ENCODE data around the gene ADGRL3.
"Not testable (repeated sequence)": the region's sequence is repeated elsewhere in the genome, so short reads cannot be mapped to it uniquely, and the experiment has no call there.

The ADGRL3 gene

DNA sequence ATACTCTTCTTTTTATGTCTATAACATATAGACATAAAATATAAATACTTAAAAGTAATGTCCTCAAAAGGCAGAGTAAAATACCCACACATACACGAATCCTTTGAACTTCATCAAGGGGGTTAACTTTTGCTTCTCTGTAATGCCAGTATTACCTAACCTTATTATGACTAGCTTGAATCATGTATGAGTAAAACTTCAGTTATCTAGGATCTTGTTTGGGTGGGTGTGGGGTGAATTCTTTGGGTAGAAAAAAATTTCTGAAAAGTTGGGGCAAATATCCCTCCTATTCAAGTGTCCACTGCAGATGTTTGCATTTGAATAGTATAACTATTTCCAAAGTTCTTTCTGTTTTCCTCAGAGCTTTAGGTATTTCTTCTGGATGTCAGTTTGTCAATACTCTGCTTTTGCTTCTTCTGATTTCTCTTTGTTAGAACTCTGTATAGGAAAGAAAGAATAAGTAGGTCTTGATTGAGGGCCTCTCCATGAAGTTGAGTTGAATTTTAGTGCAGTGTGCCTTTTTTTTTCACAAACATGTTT is 173.8 kb downstream of the ADGRL3 start:
- no peak for DNase-seq

DNA sequence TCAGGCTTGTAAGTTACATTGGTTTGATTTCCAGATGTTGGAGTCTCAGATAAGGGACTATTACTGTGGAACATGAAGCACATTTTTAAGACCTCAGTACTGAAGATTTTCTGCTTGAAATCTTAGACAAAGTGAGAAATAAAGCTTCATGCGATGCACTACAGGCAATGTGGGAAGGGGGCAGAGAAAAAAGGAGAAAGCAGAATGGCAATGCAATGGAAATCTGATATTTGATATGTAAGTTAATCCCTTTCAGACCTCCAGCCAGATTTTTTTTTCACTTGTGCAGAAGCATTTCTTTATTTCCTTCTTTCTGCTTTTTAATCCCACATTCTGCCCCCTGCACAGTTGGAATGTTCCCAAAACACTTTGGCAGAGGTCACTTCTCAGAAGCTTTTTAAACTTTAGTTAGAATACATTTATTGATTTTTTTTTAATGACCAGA is 174.3 kb downstream of the ADGRL3 start:
- no peak for DNase-seq

- DNase-seq, result no peak
Observed at GRCh38 chr4:61375301-61375700, 175.2 kb downstream of the ADGRL3 start.

DNA sequence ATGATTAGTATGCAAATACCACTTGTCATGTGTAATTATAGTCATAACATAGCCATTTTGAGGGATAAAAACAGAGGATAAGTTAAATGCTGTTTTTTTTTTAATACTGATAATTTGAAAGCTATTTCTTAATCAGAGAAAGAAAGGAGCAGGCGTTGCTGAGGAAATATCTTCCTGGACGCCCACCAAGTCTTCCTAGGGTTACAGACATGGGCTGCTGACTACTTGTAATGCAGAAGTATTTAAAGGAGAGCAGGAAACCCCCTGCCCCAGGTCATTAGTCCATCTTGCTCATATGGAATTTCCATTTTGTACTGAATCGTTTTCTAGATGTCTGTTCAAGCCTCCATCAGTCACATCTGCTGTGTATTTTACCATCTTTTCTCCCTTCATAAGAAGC is 176.2 kb downstream of the ADGRL3 start:
- no peak for DNase-seq

- no peak for DNase-seq
Observed at GRCh38 chr4:61379406-61379805, 179.3 kb downstream of the ADGRL3 start.

GRCh38 chr4:61380865-61381264 is 180.7 kb downstream of the ADGRL3 start:
- DNase-seq, result no peak

DNA sequence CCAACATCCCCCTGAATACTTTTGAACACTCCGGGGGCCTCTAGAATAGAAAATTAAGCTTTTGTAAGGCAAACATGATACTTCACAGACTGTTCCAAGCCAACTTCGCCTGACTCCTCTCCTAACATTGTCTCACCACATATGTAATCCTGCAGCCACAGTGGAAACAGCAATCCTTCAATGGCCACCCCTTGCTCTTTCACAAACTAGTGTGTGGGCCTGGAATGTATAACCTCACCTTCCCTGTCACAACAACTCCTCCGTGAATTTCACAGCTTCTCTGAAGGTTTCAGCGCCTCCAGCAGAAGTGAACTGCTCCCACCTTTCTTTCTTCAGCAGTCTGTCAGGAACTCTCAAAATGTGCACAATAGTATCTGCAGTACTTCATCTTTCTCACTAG is 185.1 kb downstream of the ADGRL3 start:
- no peak for DNase-seq

DNA sequence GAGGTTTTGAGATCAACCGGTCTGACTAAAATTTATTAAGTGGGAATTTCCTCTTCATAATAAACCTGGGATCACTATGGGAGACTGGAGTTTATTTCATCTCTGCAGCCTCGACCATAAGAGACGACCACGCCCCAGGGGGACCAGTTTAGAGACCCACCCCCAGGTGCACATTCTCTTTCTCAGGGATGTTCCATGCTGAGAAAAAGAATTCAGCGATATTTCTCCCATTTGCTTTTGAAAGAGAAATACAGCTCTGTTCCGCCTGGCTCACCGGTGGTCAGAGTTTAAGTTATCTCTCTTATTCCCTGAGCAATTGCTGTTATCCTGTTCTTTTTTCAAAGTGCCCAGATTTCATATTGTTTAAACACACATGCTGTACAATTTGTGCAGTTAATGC is 187.2 kb downstream of the ADGRL3 start:
- DNase-seq, result not testable (repeated sequence)

GRCh38 chr4:61389640-61390039 is 189.5 kb downstream of the ADGRL3 start:
- DNase-seq, result no peak

DNA sequence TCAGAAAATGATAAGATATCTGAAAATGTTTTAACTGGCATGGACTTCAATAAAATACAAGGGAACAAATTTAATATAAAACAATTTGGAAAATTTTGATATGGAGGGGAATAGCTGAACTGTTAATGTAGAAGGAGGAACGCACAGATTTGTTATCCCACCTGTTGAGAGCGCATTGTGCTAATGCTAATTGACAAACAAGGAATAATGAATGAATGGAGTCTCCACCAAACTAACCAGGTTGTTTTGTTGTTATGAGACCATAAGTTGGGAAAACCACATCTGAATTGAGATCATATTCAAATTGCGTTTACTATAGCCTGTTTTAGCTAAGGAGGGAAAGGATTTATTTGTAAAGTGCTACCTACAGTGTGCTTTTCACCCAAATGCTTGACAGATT is 195.6 kb downstream of the ADGRL3 start:
- no peak for DNase-seq

DNA sequence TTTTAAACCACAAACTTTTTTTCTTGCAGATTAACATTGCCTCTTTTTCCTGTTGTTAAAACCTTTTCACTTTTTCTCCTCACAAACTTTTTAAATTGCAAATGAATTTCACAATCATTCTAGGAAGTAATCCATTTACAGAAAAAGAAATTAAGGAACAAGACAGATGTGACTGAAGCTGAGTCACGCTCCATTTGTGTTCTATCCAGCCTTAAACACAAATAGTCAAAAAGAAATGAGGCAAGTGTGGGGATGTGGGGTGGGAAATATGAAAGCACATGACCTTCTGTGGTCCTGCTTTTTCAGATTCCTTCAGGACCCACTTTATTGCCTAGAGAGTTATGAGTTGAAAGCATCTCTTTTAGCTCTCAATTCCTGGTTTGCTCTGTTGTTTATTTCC is 197.0 kb downstream of the ADGRL3 start:
- DNase-seq, result no peak

- no peak for DNase-seq
Observed at GRCh38 chr4:61400439-61401038, 200.4 kb downstream of the ADGRL3 start.

GRCh38 chr4:61401771-61402170 is 201.6 kb downstream of the ADGRL3 start:
- no peak for DNase-seq

GRCh38 chr4:61405307-61405706 is 205.2 kb downstream of the ADGRL3 start:
- DNase-seq, result no peak

GRCh38 chr4:61406677-61407076 is 206.6 kb downstream of the ADGRL3 start:
- DNase-seq, result no peak

GRCh38 chr4:61407642-61408618 is 207.8 kb downstream of the ADGRL3 start:
- DNase-seq, result no peak

DNA sequence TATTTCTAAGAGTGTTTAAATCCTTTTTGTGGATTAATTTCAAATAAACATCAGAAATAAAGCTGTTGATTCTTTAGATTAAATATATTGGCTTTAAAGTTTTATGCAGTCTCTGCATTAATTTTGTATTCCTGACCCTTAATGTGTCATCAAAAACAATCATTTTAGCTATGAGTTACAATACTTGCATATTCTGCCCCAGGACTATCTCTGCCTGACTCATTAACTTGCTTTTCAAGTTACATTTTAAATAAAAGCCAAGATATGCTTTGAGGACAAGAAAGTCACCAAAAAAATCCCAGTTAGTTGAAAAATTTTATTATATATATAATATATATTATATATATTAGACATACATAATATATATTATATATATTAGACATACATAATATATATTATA is 208.7 kb downstream of the ADGRL3 start:
- DNase-seq, result no peak

- no peak for DNase-seq
Observed at GRCh38 chr4:61411241-61411640, 211.1 kb downstream of the ADGRL3 start.

DNA sequence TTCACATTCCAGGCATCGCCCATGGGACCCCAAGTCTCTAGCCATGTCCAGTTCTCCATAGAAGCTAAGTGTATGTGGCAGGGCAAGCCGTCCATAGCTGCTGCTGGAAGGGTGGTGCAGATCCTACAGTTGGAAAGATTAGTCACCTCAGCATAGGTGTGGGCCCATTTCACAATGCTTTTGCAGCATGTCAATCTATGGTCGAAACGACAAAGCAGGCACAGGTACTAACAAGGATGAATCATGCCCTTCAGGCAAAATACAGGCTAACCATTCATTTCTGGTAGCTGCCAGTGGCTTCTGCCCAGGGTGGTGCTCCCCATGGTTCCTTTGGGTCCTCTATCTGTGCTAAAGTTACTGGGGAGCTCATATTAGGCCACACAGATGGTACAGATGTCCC is 225.2 kb downstream of the ADGRL3 start:
- DNase-seq, result no peak

DNA sequence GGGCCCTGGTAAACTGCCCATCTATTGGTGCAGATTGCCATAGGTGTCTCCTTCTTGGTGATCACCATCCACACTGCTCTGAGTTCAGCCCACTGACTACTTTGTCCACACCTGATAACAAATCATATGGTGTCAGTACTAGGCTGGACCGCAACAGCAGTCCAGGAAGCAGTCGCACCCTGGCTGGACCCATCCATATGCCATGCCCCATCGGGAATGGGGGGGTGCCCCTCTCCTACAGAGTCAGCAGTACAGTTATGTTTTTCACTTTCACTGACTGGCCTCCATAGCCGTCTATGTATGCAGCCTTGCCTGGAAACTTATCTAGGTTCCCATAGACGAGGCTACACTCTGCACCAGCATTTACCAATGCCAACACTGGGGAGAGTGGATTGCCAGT is 226.1 kb downstream of the ADGRL3 start:
- no peak for DNase-seq

DNA sequence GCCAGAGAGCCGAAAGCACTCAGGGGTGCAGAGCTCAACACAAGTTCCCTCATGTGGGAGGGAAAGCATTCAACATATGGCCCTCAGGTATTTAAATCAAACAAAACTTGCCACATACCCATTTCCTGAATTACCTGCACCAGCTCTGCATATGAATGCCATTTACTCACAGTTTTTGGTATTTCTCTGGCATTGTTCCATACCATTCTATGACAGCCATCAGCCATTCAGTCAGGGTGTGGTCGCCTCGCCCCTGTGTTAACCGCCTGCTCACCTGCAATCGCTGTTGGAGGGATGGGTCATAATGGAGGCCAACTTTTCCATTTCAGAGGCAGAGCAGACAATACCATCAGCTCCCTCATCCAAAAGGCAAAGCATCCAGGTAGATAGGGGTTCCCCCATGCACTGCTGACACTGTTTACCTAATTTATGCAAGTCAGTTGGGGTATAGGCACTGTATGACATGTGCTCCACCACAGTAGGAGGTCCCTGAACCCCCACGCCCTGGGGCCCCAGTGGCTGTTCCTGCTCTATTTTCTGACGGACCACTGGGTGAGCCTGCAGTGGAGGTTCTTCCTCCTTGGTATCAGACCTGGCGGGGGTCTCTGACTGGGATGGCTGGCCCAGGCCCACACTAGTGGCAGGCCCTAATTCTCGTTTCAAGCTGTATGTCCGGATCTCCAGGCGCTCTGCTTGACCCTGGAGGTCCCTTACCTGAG is 227.1 kb downstream of the ADGRL3 start:
- no peak for DNase-seq

DNA sequence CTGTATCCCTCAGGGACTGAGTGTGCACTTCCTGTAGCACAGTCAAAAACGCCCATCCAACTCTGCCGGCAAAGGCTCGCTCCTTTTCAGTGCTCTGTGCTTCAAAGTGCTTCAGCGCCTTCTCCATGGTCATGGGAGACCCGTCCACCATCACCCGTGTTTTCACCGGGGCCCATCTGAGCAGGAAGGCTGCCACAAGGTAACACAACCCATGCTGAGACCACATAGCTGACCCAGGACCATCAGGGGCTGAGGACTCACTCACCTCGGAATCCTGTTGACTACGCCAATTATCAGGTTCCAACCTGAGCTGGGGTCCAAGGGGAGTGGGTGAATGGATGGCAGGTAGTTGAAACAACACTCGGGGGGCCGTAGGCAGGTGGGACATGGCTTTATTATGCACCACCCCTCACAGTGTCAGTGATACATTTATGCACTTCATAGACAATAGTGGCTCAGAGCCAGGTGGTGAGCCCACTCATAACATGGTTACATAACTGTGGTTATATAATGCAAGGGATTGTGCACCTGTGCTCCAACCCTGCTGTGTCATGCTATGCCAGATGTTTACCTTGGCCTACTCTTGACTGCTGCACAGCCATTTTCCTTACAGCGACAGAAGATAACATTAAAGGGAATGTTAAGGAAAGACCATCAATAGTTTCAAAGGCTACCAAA is 227.8 kb downstream of the ADGRL3 start:
- DNase-seq, result no peak

GRCh38 chr4:61428950-61429349 is 228.8 kb downstream of the ADGRL3 start:
- no peak for DNase-seq

Measured in activated naive CD4-positive, alpha-beta T cell treated with anti-CD3 and anti-CD28 coated beads, Interleukin-2, amount 50 U/mL, for 16 hours (primary cell).